SK-N-SH treated with all-trans-retinoic acid at 6 μM for 48 hours (cell line): ENCODE results near the gene MACF1.

ENCODE experiments used
- ATAC-seq: fragments of 200-7000 bp; cut with Tn5 transposase; 3 replicates; pipeline ENCODE4 v1.9.1; 2020; ENCODE audit warnings: mild to moderate bottlenecking, moderate library complexity
- BACH2 ChIP-seq: fragments of 250-450 bp; sonication (Bioruptor Pico); IDR thresholded peaks from 2 replicates; pipeline ENCODE4 v1.9.0; 2021; ENCODE audit warnings: mild to moderate bottlenecking, borderline replicate concordance
- CREB5 ChIP-seq: fragments of 250-450 bp; sonication (Bioruptor Pico); IDR thresholded peaks from 2 replicates; pipeline ENCODE4 v1.5.1; 2020; ENCODE audit warnings: low read depth, mild to moderate bottlenecking, moderate library complexity
- CSRNP3 ChIP-seq: fragments of 250-450 bp; sonication (Bioruptor Pico); IDR thresholded peaks from 2 replicates; pipeline ENCODE4 v1.5.1; 2021; ENCODE audit warnings: mild to moderate bottlenecking, moderate library complexity
- ESRRG ChIP-seq: fragments of 250-450 bp; sonication (Bioruptor Pico); IDR thresholded peaks from 2 replicates; pipeline ENCODE4 v1.6.1; 2021; ENCODE audit warnings: mild to moderate bottlenecking
- GLIS3 ChIP-seq: fragments of 250-450 bp; sonication (Bioruptor Pico); IDR thresholded peaks from 2 replicates; pipeline ENCODE4 v1.5.0; 2020; ENCODE audit warnings: mild to moderate bottlenecking, moderate library complexity
- ISL1 ChIP-seq: fragments of 250-450 bp; sonication (Bioruptor Pico); IDR thresholded peaks from 2 replicates; pipeline ENCODE4 v2.1.2; 2022; ENCODE audit warnings: mild to moderate bottlenecking, moderate library complexity
- OSR1 ChIP-seq: fragments of 250-450 bp; sonication (Bioruptor Pico); IDR thresholded peaks from 2 replicates; pipeline ENCODE4 v1.8.0; 2022; ENCODE audit warnings: moderate library complexity, mild to moderate bottlenecking, inconsistent platforms
- PATZ1 ChIP-seq: fragments of 250-450 bp; sonication (Bioruptor Pico); IDR thresholded peaks from 2 replicates; pipeline ENCODE4 v1.8.0; 2020; ENCODE audit warnings: mild to moderate bottlenecking, moderate library complexity, borderline replicate concordance
- POU6F1 ChIP-seq: fragments of 250-450 bp; sonication (Bioruptor Pico); IDR thresholded peaks from 2 replicates; pipeline ENCODE4 v1.8.0; 2021; ENCODE audit warnings: low read depth, mild to moderate bottlenecking, moderate library complexity, borderline replicate concordance
- PPARA ChIP-seq: fragments of 250-450 bp; sonication (Bioruptor Pico); IDR thresholded peaks from 2 replicates; pipeline ENCODE4 v1.5.0; 2020; ENCODE audit warnings: mild to moderate bottlenecking, borderline replicate concordance
- RARB ChIP-seq: fragments of 250-450 bp; sonication (Bioruptor Pico); IDR thresholded peaks from 2 replicates; pipeline ENCODE4 v1.8.0; 2021; ENCODE audit warnings: mild to moderate bottlenecking, moderate library complexity
- SNAI2 ChIP-seq: fragments of 250-450 bp; sonication (Bioruptor Pico); IDR thresholded peaks from 2 replicates; pipeline ENCODE4 v1.5.0; 2020; ENCODE audit warnings: mild to moderate bottlenecking, moderate library complexity
- TCF4 ChIP-seq: fragments of 250-450 bp; sonication (Bioruptor Pico); IDR thresholded peaks from 2 replicates; pipeline ENCODE4 v1.8.0; 2021; ENCODE audit warnings: mild to moderate bottlenecking, moderate library complexity, borderline replicate concordance
- TOX ChIP-seq: fragments of 250-450 bp; sonication (Bioruptor Pico); IDR thresholded peaks from 2 replicates; pipeline ENCODE4 v1.8.0; 2021; ENCODE audit warnings: mild to moderate bottlenecking, moderate library complexity, borderline replicate concordance
- TSHZ2 ChIP-seq: fragments of 250-450 bp; sonication (Bioruptor Pico); IDR thresholded peaks from 2 replicates; pipeline ENCODE4 v1.5.0; 2020; ENCODE audit warnings: mild to moderate bottlenecking, moderate library complexity
- ZC3H10 ChIP-seq: fragments of 250-450 bp; sonication (Bioruptor Pico); IDR thresholded peaks from 2 replicates; pipeline ENCODE4 v1.5.1; 2021; ENCODE audit warnings: mild to moderate bottlenecking, moderate library complexity
- ZFP30 ChIP-seq: fragments of 450-650 bp; formaldehyde crosslinking; IDR thresholded peaks from 2 replicates; pipeline ENCODE4 v1.5.0; 2022; ENCODE audit warnings: mild to moderate bottlenecking, moderate library complexity
- ZNF565 ChIP-seq: fragments of 450-650 bp; formaldehyde crosslinking; conservative IDR thresholded peaks from 2 replicates; pipeline ENCODE4 v1.5.0; 2020; ENCODE audit warnings: low read depth, mild to moderate bottlenecking, moderate library complexity
- ZNF8 ChIP-seq: fragments of 450-650 bp; formaldehyde crosslinking; IDR thresholded peaks from 2 replicates; pipeline ENCODE4 v1.5.0; 2020; ENCODE audit warnings: mild to moderate bottlenecking, moderate library complexity

The MACF1 gene

GRCh38 chr1:39272798-39273469, 68.4 kb downstream of the MACF1 start (continued):
- no peak for TF ChIP-seq TSHZ2
- TF ChIP-seq OSR1, result no peak
- TF ChIP-seq RARB, result no peak
- TF ChIP-seq POU6F1 (CRISPR knock-in tag), result no peak

GRCh38 chr1:39275836-39276507, 71.5 kb downstream of the MACF1 start:
- ATAC-seq, result no peak
- TF ChIP-seq TSHZ2, result no peak
- no peak for TF ChIP-seq GLIS3 (CRISPR knock-in tag)
- TF ChIP-seq BACH2 (CRISPR knock-in tag), result no peak

- no peak for TF ChIP-seq ZFP30 (CRISPR knock-in tag)
- no peak for TF ChIP-seq TOX (CRISPR knock-in tag)
- no peak for TF ChIP-seq ZNF565 (CRISPR knock-in tag)
- no peak for TF ChIP-seq POU6F1 (CRISPR knock-in tag)
- no peak for TF ChIP-seq SNAI2
- TF ChIP-seq PPARA (CRISPR knock-in tag), result no peak
- TF ChIP-seq PATZ1 (CRISPR knock-in tag), result no peak
- TF ChIP-seq ZC3H10 (CRISPR knock-in tag), result no peak
- no peak for TF ChIP-seq ISL1 (CRISPR knock-in tag)
- no peak for TF ChIP-seq CREB5 (CRISPR knock-in tag)
- TF ChIP-seq CSRNP3 (CRISPR knock-in tag), result no peak
- TF ChIP-seq BACH2 (CRISPR knock-in tag), result no peak
- no peak for TF ChIP-seq ZNF8
- TF ChIP-seq RARB, result no peak
- TF ChIP-seq ESRRG (CRISPR knock-in tag), result no peak
- no peak for TF ChIP-seq TSHZ2
- no peak for TF ChIP-seq GLIS3 (CRISPR knock-in tag)
- TF ChIP-seq TCF4 (CRISPR knock-in tag), result no peak
- ATAC-seq, result no peak
These were observed 73.4 kb downstream of the MACF1 start for GRCh38 chr1:39277879-39278278.
